ENCODE data around the gene RANBP1.

DNA sequence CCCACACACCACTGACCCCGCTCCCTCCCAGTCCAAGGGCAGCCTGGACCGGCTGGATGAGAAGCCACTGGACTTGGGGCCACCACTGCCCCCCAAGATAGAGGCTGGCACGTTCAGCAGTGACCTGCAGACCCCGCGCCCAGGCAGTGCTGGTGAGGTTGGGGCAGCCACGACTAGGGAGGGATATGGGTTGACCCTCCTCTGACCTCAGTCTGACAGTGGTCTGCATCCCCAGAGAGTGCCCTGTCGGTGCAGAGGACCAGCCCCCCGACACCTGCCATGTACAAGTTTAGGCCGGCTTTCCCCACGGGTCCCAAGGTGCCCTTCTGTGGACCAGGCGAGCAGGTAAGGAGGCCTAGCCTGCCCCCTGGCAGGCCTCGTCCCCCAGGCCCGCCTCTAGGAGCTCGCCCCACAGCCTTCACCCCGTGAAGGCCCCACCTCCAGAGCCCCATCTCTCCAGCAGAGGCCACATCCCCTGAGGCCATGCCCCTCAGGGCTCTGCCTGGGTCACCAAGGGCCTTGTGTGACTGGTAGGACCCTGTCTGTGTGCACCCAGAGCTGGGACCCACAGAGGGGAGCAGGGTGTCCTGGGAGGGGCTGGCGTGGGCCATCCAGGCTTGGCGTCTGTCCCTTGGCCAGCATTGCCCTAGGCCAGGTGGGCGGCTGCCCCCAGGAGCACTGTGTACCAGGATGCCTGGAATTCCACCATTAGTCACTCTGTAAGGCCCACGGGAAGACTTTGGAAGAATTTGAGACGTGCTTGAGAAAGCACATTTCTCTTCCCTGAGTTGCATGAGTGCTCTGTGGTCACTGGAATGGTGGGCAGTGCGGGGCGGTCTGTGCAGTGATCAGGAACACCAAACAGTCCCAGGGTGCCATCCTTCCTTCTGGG is 25.5 kb downstream of the RANBP1 start:
- TF ChIP-seq, protein P1, sequence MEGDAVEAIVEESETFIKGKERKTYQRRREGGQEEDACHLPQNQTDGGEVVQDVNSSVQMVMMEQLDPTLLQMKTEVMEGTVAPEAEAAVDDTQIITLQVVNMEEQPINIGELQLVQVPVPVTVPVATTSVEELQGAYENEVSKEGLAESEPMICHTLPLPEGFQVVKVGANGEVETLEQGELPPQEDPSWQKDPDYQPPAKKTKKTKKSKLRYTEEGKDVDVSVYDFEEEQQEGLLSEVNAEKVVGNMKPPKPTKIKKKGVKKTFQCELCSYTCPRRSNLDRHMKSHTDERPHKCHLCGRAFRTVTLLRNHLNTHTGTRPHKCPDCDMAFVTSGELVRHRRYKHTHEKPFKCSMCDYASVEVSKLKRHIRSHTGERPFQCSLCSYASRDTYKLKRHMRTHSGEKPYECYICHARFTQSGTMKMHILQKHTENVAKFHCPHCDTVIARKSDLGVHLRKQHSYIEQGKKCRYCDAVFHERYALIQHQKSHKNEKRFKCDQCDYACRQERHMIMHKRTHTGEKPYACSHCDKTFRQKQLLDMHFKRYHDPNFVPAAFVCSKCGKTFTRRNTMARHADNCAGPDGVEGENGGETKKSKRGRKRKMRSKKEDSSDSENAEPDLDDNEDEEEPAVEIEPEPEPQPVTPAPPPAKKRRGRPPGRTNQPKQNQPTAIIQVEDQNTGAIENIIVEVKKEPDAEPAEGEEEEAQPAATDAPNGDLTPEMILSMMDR (IDR thresholded peaks at IDR 0.05) = no peak
- TF ChIP-seq POLR2A (IDR thresholded peaks at IDR 0.05) (no peak), POLR2AphosphoS5 (IDR thresholded peaks at IDR 0.05) (no peak), EP300 (IDR thresholded peaks at IDR 0.05) (no peak)
